A549 (cell line): Measurements from ENCODE around the gene ARRDC4. TPM values are rescaled to one million over a fixed set of nuclear protein-coding genes. Genes with fewer than 3 reads are reported as not detected.

Source experiments
- ATAC-seq, 2 experiments: fragments of 200-7000 bp in 1 of 2; fragments of >200 bp in 1 of 2; cut with Nextera tagmentation in 1 of 2; cut with Tn5 transposase in 1 of 2; 3 replicates each; pipeline versions ENCODE4 v1.8.0 to v1.9.1; 2018 to 2020; ENCODE audit warnings: mild to moderate bottlenecking in 1 of 2, moderate library complexity in 1 of 2
- CTCF ChIA-PET: fragments of 300-600 bp; sonication (Branson Sonifier 250); formaldehyde crosslinking; extraction: SDS; loops from one replicate; lab custom pipeline; 2021; ENCODE audit warnings: antibody characterized with exemption, inconsistent platforms; lab: Yijun Ruan, JAX
- POLR2A ChIA-PET: fragments of 350-600 bp; formaldehyde crosslinking; extraction: SDS; loops from one replicate; lab custom pipeline; 2021; ENCODE audit warnings: antibody characterized with exemption, inconsistent platforms; lab: Yijun Ruan, JAX
- DNase-seq, 2 experiments: peaks; one replicate each; pipeline versions ENCODE4 v3.0.0 to v3.0.0-alpha.2; 2011 to 2016; ENCODE audit warnings: low read depth in 1 of 2, low spot score in 1 of 2
- FAIRE-seq: peaks from 2 replicates; lab custom pipeline; 2011; peaks lifted over from hg19 to GRCh38; lab: Jason Lieb, UNC
- H3K27ac ChIP-seq, 2 experiments: fragments of >200 bp; sonication (Bioruptor Twin); formaldehyde crosslinking; 3 replicates each; pipeline ENCODE4 v1.5.1; 2016 to 2017
- H3K4me1 ChIP-seq: fragments of >200 bp; sonication (Bioruptor Twin); formaldehyde crosslinking; 3 replicates; pipeline ENCODE4 v1.6.1; 2016
- H3K4me2 ChIP-seq: fragments of >200 bp; sonication (Bioruptor Twin); formaldehyde crosslinking; 3 replicates; pipeline ENCODE4 v1.6.1; 2016
- H3K4me3 ChIP-seq: fragments of >200 bp; sonication (Bioruptor Twin); formaldehyde crosslinking; 3 replicates; pipeline ENCODE4 v1.5.1; 2016
- H3K9me3 ChIP-seq: fragments of >200 bp; sonication (Bioruptor Twin); formaldehyde crosslinking; 3 replicates; pipeline ENCODE4 v1.6.1; 2016
- BCL3 ChIP-seq: fragments of >200 bp; sonication (Bioruptor Twin); formaldehyde crosslinking; IDR thresholded peaks from 3 replicates; pipeline ENCODE4 v1.6.1; 2016
- BHLHE40 ChIP-seq: IDR thresholded peaks from 2 replicates; pipeline ENCODE4 v1.6.1; 2012; ENCODE audit warnings: low read depth, low read length, inconsistent platforms
- CHD4 ChIP-seq: fragments of 200-600 bp; sonication (generic); IDR thresholded peaks from 2 replicates; pipeline ENCODE4 v1.6.1; 2016; ENCODE audit warnings: antibody characterized with exemption, mild to moderate bottlenecking, borderline replicate concordance
- EP300 ChIP-seq, 2 experiments: fragments of >200 bp; sonication (Bioruptor Twin); formaldehyde crosslinking; IDR thresholded peaks; 2 replicates in 1 of 2; 3 replicates in 1 of 2; pipeline ENCODE4 v1.6.1; 2016 to 2017
- ESRRA ChIP-seq: fragments of 150-350 bp; IDR thresholded peaks from 2 replicates; pipeline ENCODE4 v1.6.1; 2014; ENCODE audit warnings: mild to moderate bottlenecking, low read length, borderline replicate concordance
- FOXS1 ChIP-seq: fragments of 250-450 bp; sonication (Bioruptor Pico); IDR thresholded peaks from 2 replicates; pipeline ENCODE4 v1.5.0; 2020; ENCODE audit warnings: mild to moderate bottlenecking, moderate library complexity
- HDAC2 ChIP-seq: fragments of 200-600 bp; sonication (generic); IDR thresholded peaks from 2 replicates; pipeline ENCODE4 v1.6.1; 2016
- HES2 ChIP-seq: fragments of >200 bp; sonication (Bioruptor Twin); formaldehyde crosslinking; IDR thresholded peaks from 2 replicates; pipeline ENCODE4 v1.6.1; 2016
- HOXA7 ChIP-seq: fragments of 250-450 bp; sonication (Bioruptor Pico); IDR thresholded peaks from 2 replicates; pipeline ENCODE4 v1.5.0; 2020; ENCODE audit warnings: mild to moderate bottlenecking, moderate library complexity
- HOXB5 ChIP-seq: fragments of 250-450 bp; sonication (Bioruptor Pico); IDR thresholded peaks from 2 replicates; pipeline ENCODE4 v1.5.0; 2020; ENCODE audit warnings: mild to moderate bottlenecking, moderate library complexity
- JUNB ChIP-seq: fragments of >200 bp; sonication (Bioruptor Twin); formaldehyde crosslinking; IDR thresholded peaks from 2 replicates; pipeline ENCODE4 v1.6.1; 2016
- KDM1A ChIP-seq: fragments of 200-600 bp; sonication (generic); IDR thresholded peaks from 2 replicates; pipeline ENCODE4 v1.6.1; 2016; ENCODE audit warnings: low read depth, mild to moderate bottlenecking
- NFE2L2 ChIP-seq: fragments of 150-350 bp; conservative IDR thresholded peaks from 2 replicates; pipeline ENCODE4 v1.6.1; 2014; ENCODE audit warnings: low read length
- PBX3 ChIP-seq: IDR thresholded peaks from 2 replicates; pipeline ENCODE4 v1.6.1; 2012
- PHF8 ChIP-seq: fragments of 200-600 bp; sonication (generic); IDR thresholded peaks from 2 replicates; pipeline ENCODE4 v1.6.1; 2016; ENCODE audit warnings: low read depth, mild to moderate bottlenecking, antibody characterized with exemption, moderate library complexity, borderline replicate concordance
- POLR2A ChIP-seq: IDR thresholded peaks from 2 replicates; pipeline ENCODE4 v1.6.1; 2012; ENCODE audit warnings: mild to moderate bottlenecking, low read length
- POLR2AphosphoS2 ChIP-seq: conservative IDR thresholded peaks from 2 replicates; pipeline ENCODE4 v1.6.1; 2012; ENCODE audit warnings: low read length, improper control_type of control experiment, inconsistent platforms
- RAD21 ChIP-seq, 2 experiments: fragments of >200 bp in 1 of 2; sonication (Bioruptor Twin) in 1 of 2; formaldehyde crosslinking in 1 of 2; IDR thresholded peaks in 1 of 2; conservative IDR thresholded peaks in 1 of 2; 2 replicates in 1 of 2; 3 replicates in 1 of 2; pipeline ENCODE4 v1.6.1; 2012 to 2018; ENCODE audit warnings: inconsistent platforms in 1 of 2
- REST ChIP-seq: fragments of 200-600 bp; sonication (generic); IDR thresholded peaks from 2 replicates; pipeline ENCODE4 v1.6.1; 2016; ENCODE audit warnings: antibody characterized with exemption, mild to moderate bottlenecking, moderate library complexity
- TP53 ChIP-seq: fragments of 250-450 bp; sonication (Bioruptor Pico); IDR thresholded peaks from 2 replicates; pipeline ENCODE4 v1.5.0; 2021; ENCODE audit warnings: mild to moderate bottlenecking, moderate library complexity
- ZFP36 ChIP-seq: fragments of 450-650 bp; IDR thresholded peaks from 2 replicates; pipeline ENCODE4 v1.6.1; 2014; ENCODE audit warnings: borderline replicate concordance; ENCODE audit not compliant: partially characterized antibody
- WGBS: methylation state at CpG from one replicate; pipeline ENCODE4 v1.1.6; 2017; ENCODE audit errors: missing lambda C conversion rate; 5-methylcytosine and 5-hydroxymethylcytosine counted together
- polyA plus RNA-seq, 4 experiments: library from polyadenylated mRNA; depleted of rRNA in 3 of 4; stranded (reverse); fragments of >200 nt; fragmentation: RNase III in 1 of 4; extraction: RNeasy Plus Mini Kit Qiagen cat#74134 plus additional on column Dnase treatment in 1 of 4; gene quantifications; 2 replicates in 3 of 4; 3 replicates in 1 of 4; pipeline ENCODE4 v1.2.3, GENCODE V29; 2011 to 2017

ARRDC4 gene
- polyA plus RNA-seq, 2 of the 4 experiments (the other 2 are of a cell fraction): 0.19 to 2.2 TPM

GRCh38 chr15:97941572-97941971 is 18.9 kb upstream of the ARRDC4 start:
- WGBS: 7% methylated on average over 1 of the region's 1 CpG
- TF ChIP-seq REST (no peak), NFE2L2 (no peak), ESRRA (no peak), FOXS1 (CRISPR knock-in tag) (no peak), CHD4 (no peak), PHF8 (no peak), KDM1A (no peak), PBX3 (no peak), POLR2A (no peak), BHLHE40 (no peak), EP300 (IDR thresholded peaks at IDR 0.05) (no peak), HOXA7 (CRISPR knock-in tag) (no peak), HDAC2 (no peak), RAD21 (conservative IDR thresholded peaks at IDR 0.05 in 1 of 2, IDR thresholded peaks at IDR 0.05 in 1 of 2) (no peak), HOXB5 (CRISPR knock-in tag) (no peak), BCL3 (no peak)
- POLR2A ChIA-PET: no interaction called here
- H3K4me1 ChIP-seq: no peaks in the 10 kb centered on the region
- ATAC-seq (no peak), DNase-seq (no peak), FAIRE-seq (no peak)
- H3K4me2 ChIP-seq: no peak overlapping the region
- H3K27ac ChIP-seq: no peak overlapping the region
- no peak overlapping the region for H3K4me3 ChIP-seq
- no peaks in the 10 kb centered on the region for H3K9me3 ChIP-seq
- CTCF ChIA-PET: no interaction called here

GRCh38 chr15:97944724-97945123 is 15.8 kb upstream of the ARRDC4 start:
- ChIA-PET POLR2A (no interaction called here), CTCF (interaction anchor here (1.1 kb wide), 1 partner anchor 233 kb away, joined by 5 read pairs; no protein-coding TSS in a partner anchor)
- no peak overlapping the region for H3K4me2 ChIP-seq
- DNase-seq: no peak
- no peaks in the 10 kb centered on the region for H3K4me1 ChIP-seq
- H3K27ac ChIP-seq: no peak overlapping the region
- no peak for FAIRE-seq
- no peak for TF ChIP-seq HOXB5 (CRISPR knock-in tag)
- no peak for TF ChIP-seq POLR2AphosphoS2
- no peak for TF ChIP-seq RAD21 (conservative IDR thresholded peaks at IDR 0.05 in 1 of 2, IDR thresholded peaks at IDR 0.05 in 1 of 2)
- no peak for TF ChIP-seq ESRRA
- H3K4me3 ChIP-seq: no peak overlapping the region
- ATAC-seq: no peak
- no peaks in the 10 kb centered on the region for H3K9me3 ChIP-seq
- 47% methylated on average over 10 of the region's 10 CpGs for WGBS

GRCh38 chr15:97947465-97948260 is 12.8 kb upstream of the ARRDC4 start:
- FAIRE-seq (no peak), ATAC-seq (no peak), DNase-seq (no peak)
- Histone ChIP-seq H3K4me2 (no peak overlapping the region), H3K9me3 (no peaks in the 10 kb centered on the region), H3K4me1 (no peaks in the 10 kb centered on the region), H3K4me3 (no peak overlapping the region), H3K27ac (no peak overlapping the region)
- WGBS: 4% methylated on average over 14 of the region's 14 CpGs
- POLR2A ChIA-PET: no interaction called here
- CTCF ChIA-PET: interaction anchor here (1.1 kb wide), 1 partner anchor 32 kb away, joined by 3 read pairs; no protein-coding TSS in a partner anchor
- TF ChIP-seq HES2: no peak
- TF ChIP-seq JUNB: no peak
- no peak for TF ChIP-seq POLR2AphosphoS2
- TF ChIP-seq POLR2A: no peak
- no peak for TF ChIP-seq ZFP36
- TF ChIP-seq FOXS1 (CRISPR knock-in tag): no peak
- TF ChIP-seq TP53 (CRISPR knock-in tag): no peak
